HFFc6 (cell line): ENCODE results near the gene COL11A1. TPM values are rescaled to one million over a fixed set of nuclear protein-coding genes. Genes with fewer than 3 reads are reported as not detected.

Experiments used
- DNase-seq: peaks from one replicate; pipeline ENCODE4 v3.0.0-alpha.2; 2018
- H3K27ac Mint-ChIP-seq: 2 replicates; pipeline ENCODE4 v1.8.0; 2020; ENCODE audit warnings: mild to moderate bottlenecking, mixed read lengths
- H3K27me3 Mint-ChIP-seq: 2 replicates; pipeline ENCODE4 v1.8.0; 2021; ENCODE audit warnings: mild to moderate bottlenecking, moderate library complexity, mixed read lengths; ENCODE audit not compliant: insufficient read depth
- H3K36me3 Mint-ChIP-seq: 2 replicates; pipeline ENCODE4 v1.8.0; 2021; ENCODE audit warnings: low read depth, mixed read lengths
- H3K4me1 Mint-ChIP-seq: 2 replicates; pipeline ENCODE4 v1.8.0; 2020; ENCODE audit warnings: low read depth, mixed read lengths
- H3K4me3 Mint-ChIP-seq: 2 replicates; pipeline ENCODE4 v1.8.0; 2020; ENCODE audit warnings: mild to moderate bottlenecking, moderate library complexity, mixed read lengths
- H3K9me3 Mint-ChIP-seq: 2 replicates; pipeline ENCODE4 v1.8.0; 2020; ENCODE audit warnings: mild to moderate bottlenecking, mixed read lengths
- CTCF ChIP-seq: fragments of 200-600 bp; sonication (generic); IDR thresholded peaks from 2 replicates; pipeline ENCODE4 v1.5.0; 2021; ENCODE audit warnings: antibody characterized with exemption, mild to moderate bottlenecking
- total RNA-seq, 6 experiments: library from RNA; stranded (reverse); fragmentation: NEBNext Ultra II Directional; extraction: Animal tissue kit (Norgen Biotek cat#: 25700); gene quantifications; 2 replicates in 1 of 6; 3 replicates in 5 of 6; pipeline ENCODE4 v1.2.3, GENCODE V29; 2021

The COL11A1 gene
- total RNA-seq, 6 experiments from 2014 or later = 145 to 364 (median 152) TPM

DNA sequence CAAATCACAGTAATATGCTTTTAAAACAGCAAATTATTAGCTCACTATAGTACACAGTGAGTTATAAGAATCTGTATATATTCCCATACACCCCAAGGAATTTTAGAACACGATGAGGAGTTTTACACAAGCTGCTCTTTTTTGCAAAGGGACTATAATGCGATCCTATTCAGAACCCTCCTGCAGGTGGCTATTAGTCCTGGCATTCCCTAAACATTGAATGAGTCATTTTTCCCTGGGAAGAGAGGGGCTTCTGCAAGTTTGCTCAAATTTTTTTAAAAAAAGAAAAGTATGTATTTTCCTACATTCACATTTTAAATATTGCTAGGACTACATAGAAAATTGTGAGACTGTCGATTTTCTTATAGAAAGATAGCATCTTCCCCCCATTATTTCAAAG lies 106.3 kb downstream of the COL11A1 start:
- Mint-ChIP-seq H3K4me3 (no peak overlapping the region), H3K4me1 (no peaks in the 10 kb centered on the region), H3K27ac (no peak overlapping the region), H3K36me3 (peaks cover 39% of the 10 kb centered on the region), H3K27me3 (no peaks in the 10 kb centered on the region; the same call in none of the 2 replicates), H3K9me3 (no peaks in the 10 kb centered on the region)
- DNase-seq = no peak
- TF ChIP-seq CTCF = no peak

DNA sequence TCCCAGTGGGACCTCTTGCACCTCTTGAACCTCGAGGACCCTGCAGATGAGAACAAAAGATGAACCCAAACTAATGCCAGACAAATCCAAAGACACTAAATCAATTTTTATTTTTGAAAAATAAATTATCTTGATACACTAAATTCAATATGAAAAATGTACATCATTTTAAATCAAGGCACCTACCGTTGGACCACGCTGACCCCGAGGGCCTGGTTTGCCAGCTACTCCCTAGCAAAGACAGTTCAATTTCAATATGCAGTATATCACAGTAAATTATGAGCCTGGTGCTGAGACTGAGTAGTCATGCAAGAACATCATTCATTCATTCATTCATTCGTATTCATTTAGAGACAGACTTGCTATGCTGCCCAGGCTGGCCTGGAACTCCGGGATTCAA lies 129.4 kb downstream of the COL11A1 start:
- no peaks in the 10 kb centered on the region for H3K27me3 Mint-ChIP-seq
- peaks cover 14% of the 10 kb centered on the region; the same call in 1 of the 2 replicates for H3K36me3 Mint-ChIP-seq
- 0 out of 2 replicates have a peak, but pooled peaks cover 5% of the 10 kb centered on the region for H3K4me1 Mint-ChIP-seq
- H3K9me3 Mint-ChIP-seq = no peaks in the 10 kb centered on the region
- DNase-seq = no peak
- no peak for TF ChIP-seq CTCF
- H3K4me3 Mint-ChIP-seq = no peak overlapping the region
- no peak overlapping the region for H3K27ac Mint-ChIP-seq

- Mint-ChIP-seq H3K36me3 (peaks cover 11% of the 10 kb centered on the region; the same call in 1 of the 2 replicates), H3K4me1 (0 out of 2 replicates have a peak, but pooled peaks cover 5% of the 10 kb centered on the region), H3K27me3 (no peaks in the 10 kb centered on the region), H3K9me3 (no peaks in the 10 kb centered on the region), H3K4me3 (no peak overlapping the region), H3K27ac (no peak overlapping the region)
- DNase-seq = no peak
- TF ChIP-seq CTCF = no peak
These were observed 131.0 kb downstream of the COL11A1 start for GRCh38 chr1:102977292-102977691.

DNA sequence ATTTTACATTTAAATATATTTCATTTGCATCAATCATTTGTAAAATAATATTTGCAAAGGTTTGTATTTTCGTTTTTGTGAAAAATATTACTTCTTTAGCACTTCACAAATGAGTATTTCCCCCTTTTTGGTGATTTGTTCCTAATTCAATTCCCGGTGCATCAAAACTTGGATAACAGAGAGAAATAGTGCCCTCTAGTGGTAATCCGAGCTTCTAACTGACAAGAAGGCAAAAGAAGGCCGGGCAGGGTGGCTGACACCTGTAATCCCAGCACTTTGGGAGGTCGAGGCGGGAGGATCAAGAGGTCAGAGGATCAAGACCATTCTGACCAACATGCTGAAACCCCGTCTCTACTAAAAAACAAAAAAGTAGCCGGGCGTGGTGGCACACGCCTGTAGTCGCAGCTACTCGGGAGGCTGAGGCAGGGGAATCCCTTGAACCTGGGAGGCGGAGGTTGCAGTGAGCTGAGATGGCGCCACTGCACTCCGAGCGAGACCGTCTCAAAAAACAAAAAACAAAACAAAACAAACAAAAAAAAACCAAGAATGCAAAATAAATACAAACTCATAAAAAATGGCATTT lies 137.7 kb downstream of the COL11A1 start:
- H3K4me3 Mint-ChIP-seq = no peak overlapping the region
- H3K4me1 Mint-ChIP-seq = peaks cover 22% of the 10 kb centered on the region
- no peaks in the 10 kb centered on the region for H3K9me3 Mint-ChIP-seq
- H3K36me3 Mint-ChIP-seq = peaks cover 33% of the 10 kb centered on the region
- peak; percentile 91 for TF ChIP-seq CTCF
- H3K27me3 Mint-ChIP-seq = peaks cover 4% of the 10 kb centered on the region
- DNase-seq = peak; percentile 51
- no peak overlapping the region for H3K27ac Mint-ChIP-seq

GRCh38 chr1:102967786-102968185 lies 140.5 kb downstream of the COL11A1 start:
- no peak overlapping the region for H3K4me3 Mint-ChIP-seq
- H3K9me3 Mint-ChIP-seq = no peaks in the 10 kb centered on the region
- peaks cover 28% of the 10 kb centered on the region for H3K4me1 Mint-ChIP-seq
- TF ChIP-seq CTCF = no peak
- H3K27ac Mint-ChIP-seq = no peak overlapping the region
- H3K36me3 Mint-ChIP-seq = peaks cover 45% of the 10 kb centered on the region
- H3K27me3 Mint-ChIP-seq = peaks cover 7% of the 10 kb centered on the region
- DNase-seq = no peak
